ENCODE measurements around the gene MAP7. TPM values are rescaled to one million over a fixed set of nuclear protein-coding genes. Genes with fewer than 3 reads are reported as not detected.

The MAP7 gene
- polyA plus RNA-seq, 1 donor from 2014 or later = 5.1 TPM

DNA sequence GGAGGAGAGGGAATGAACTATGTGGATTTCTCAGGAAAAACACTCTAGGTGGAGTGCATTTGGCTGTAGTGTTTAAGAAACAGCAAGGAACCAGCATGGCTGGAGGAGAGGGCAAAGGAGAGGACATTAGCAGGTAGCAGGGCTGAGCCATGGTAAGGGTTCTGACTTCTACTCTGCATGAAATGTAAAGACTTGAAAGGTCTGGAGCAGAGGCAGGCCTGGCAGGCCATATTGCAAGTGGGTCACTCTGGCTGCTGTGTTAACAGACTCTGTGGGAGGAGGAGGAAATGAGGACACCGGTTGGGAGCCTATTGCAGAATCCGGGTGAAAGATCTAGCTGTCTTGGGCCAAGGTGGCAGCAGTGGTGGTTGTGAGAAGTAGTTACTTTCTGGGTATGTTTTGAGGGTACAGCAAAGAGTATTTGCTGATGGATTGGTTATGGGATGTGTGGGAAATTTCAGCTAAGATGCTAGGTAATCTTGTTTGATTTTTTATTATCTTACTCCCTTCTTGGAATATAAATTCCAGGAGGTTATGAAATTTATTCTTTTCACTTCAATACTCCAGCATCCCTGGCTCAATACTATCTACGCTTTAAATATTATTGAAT lies 144.7 kb downstream of the MAP7 start:
- no peaks in the 10 kb centered on the region for H3K27me3 ChIP-seq (ENCODE audit: insufficient read depth, low read depth, low read length)
- H4K20me1 ChIP-seq (ENCODE audit: insufficient read depth) = no peaks in the 10 kb centered on the region
- no peak overlapping the region for H3K4me2 ChIP-seq (ENCODE audit: low read length)
- no peaks in the 10 kb centered on the region for H3K9me3 ChIP-seq (ENCODE audit: low read length)
- no peaks in the 10 kb centered on the region for H3F3A ChIP-seq (ENCODE audit: insufficient read depth, low read length, poor library complexity, severe bottlenecking)
- H2AFZ ChIP-seq (ENCODE audit: low read depth, low read length) = no peak overlapping the region
- H3K9me2 ChIP-seq (ENCODE audit: insufficient read depth, low read length) = no peaks in the 10 kb centered on the region
- no peak for TF ChIP-seq POLR2AphosphoS5 (IDR thresholded peaks at IDR 0.05)
- TF ChIP-seq MXI1 (conservative IDR thresholded peaks at IDR 0.05; ENCODE audit: poor library complexity, severe bottlenecking) = no peak
- TF ChIP-seq TAF1 (IDR thresholded peaks at IDR 0.05; ENCODE audit: low read depth) = no peak
- no peak for TF ChIP-seq EP300 (conservative IDR thresholded peaks at IDR 0.05; ENCODE audit: poor library complexity, severe bottlenecking)
- no peak for TF ChIP-seq EZH2 (IDR thresholded peaks at IDR 0.05; ENCODE audit: borderline replicate concordance, insufficient read depth, low read length, poor library complexity, severe bottlenecking)
- TF ChIP-seq, protein P1, sequence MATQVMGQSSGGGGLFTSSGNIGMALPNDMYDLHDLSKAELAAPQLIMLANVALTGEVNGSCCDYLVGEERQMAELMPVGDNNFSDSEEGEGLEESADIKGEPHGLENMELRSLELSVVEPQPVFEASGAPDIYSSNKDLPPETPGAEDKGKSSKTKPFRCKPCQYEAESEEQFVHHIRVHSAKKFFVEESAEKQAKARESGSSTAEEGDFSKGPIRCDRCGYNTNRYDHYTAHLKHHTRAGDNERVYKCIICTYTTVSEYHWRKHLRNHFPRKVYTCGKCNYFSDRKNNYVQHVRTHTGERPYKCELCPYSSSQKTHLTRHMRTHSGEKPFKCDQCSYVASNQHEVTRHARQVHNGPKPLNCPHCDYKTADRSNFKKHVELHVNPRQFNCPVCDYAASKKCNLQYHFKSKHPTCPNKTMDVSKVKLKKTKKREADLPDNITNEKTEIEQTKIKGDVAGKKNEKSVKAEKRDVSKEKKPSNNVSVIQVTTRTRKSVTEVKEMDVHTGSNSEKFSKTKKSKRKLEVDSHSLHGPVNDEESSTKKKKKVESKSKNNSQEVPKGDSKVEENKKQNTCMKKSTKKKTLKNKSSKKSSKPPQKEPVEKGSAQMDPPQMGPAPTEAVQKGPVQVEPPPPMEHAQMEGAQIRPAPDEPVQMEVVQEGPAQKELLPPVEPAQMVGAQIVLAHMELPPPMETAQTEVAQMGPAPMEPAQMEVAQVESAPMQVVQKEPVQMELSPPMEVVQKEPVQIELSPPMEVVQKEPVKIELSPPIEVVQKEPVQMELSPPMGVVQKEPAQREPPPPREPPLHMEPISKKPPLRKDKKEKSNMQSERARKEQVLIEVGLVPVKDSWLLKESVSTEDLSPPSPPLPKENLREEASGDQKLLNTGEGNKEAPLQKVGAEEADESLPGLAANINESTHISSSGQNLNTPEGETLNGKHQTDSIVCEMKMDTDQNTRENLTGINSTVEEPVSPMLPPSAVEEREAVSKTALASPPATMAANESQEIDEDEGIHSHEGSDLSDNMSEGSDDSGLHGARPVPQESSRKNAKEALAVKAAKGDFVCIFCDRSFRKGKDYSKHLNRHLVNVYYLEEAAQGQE (IDR thresholded peaks at IDR 0.05; ENCODE audit: borderline replicate concordance) = no peak
- TF ChIP-seq SMC3 (conservative IDR thresholded peaks at IDR 0.05; ENCODE audit: poor library complexity) = no peak
- TF ChIP-seq, protein P2, sequence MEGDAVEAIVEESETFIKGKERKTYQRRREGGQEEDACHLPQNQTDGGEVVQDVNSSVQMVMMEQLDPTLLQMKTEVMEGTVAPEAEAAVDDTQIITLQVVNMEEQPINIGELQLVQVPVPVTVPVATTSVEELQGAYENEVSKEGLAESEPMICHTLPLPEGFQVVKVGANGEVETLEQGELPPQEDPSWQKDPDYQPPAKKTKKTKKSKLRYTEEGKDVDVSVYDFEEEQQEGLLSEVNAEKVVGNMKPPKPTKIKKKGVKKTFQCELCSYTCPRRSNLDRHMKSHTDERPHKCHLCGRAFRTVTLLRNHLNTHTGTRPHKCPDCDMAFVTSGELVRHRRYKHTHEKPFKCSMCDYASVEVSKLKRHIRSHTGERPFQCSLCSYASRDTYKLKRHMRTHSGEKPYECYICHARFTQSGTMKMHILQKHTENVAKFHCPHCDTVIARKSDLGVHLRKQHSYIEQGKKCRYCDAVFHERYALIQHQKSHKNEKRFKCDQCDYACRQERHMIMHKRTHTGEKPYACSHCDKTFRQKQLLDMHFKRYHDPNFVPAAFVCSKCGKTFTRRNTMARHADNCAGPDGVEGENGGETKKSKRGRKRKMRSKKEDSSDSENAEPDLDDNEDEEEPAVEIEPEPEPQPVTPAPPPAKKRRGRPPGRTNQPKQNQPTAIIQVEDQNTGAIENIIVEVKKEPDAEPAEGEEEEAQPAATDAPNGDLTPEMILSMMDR (IDR thresholded peaks at IDR 0.05; ENCODE audit: poor library complexity, severe bottlenecking) = no peak
- TF ChIP-seq RAD21 (conservative IDR thresholded peaks at IDR 0.05) = no peak
- H3K9ac ChIP-seq (ENCODE audit: low read length) = no peak overlapping the region
- no peaks in the 10 kb centered on the region for H3K79me2 ChIP-seq (replicated peaks; ENCODE audit: insufficient read depth, low read length)
- no peaks in the 10 kb centered on the region for H3K36me3 ChIP-seq (ENCODE audit: insufficient read depth, low read length)
- H3K4me3 ChIP-seq (ENCODE audit: low read length) = no peak overlapping the region
- no peak overlapping the region for H3K27ac ChIP-seq (ENCODE audit: low read length)

DNA sequence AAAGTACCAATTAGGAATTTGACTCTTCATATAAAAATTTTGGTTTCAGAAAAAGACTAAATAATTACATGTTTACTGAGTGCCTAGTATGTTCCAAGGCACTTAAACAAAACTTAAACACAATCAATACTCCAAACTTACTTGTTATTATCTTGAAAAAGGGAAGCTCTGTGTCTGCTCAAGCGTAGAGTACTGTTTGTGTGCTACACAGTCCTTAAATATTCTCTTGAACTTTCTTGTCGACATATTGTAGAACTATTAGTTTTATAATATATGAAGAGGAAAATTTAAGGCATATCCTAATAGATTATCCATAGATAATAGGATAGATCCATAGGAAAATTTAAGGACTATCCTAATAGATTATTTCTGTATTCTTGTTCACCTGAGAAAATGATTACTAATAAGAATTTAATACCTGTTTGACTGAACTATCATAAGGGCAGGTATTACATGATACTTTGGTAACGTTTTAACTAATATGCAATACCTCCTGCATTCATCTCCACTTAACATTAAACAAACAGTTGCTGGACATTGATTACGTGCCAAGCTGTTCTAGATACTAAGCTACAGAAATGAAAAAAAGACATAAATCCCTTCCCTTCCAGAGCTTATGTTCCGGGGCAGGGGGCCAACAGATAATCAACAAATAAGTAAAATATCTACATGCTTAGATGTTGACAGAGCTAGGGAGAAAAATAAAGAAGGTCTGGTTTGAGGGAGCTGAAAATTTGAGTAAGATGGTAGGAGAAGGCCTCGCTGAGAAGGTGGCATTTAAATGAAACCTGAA lies 145.4 kb downstream of the MAP7 start:
- no peak overlapping the region for H3K27ac ChIP-seq (ENCODE audit: low read length)
- H3K9ac ChIP-seq (ENCODE audit: low read length) = no peak overlapping the region
- H3K9me3 ChIP-seq (ENCODE audit: low read length) = no peaks in the 10 kb centered on the region
- no peaks in the 10 kb centered on the region for H3K9me2 ChIP-seq (ENCODE audit: insufficient read depth, low read length)
- H3K27me3 ChIP-seq (ENCODE audit: insufficient read depth, low read depth, low read length) = no peaks in the 10 kb centered on the region
- no peaks in the 10 kb centered on the region for H3F3A ChIP-seq (ENCODE audit: insufficient read depth, low read length, poor library complexity, severe bottlenecking)
- H3K79me2 ChIP-seq (replicated peaks; ENCODE audit: insufficient read depth, low read length) = no peaks in the 10 kb centered on the region
- no peak overlapping the region for H3K4me3 ChIP-seq (ENCODE audit: low read length)
- no peak overlapping the region for H2AFZ ChIP-seq (ENCODE audit: low read depth, low read length)
- TF ChIP-seq TAF1 (IDR thresholded peaks at IDR 0.05; ENCODE audit: low read depth) = no peak
- TF ChIP-seq EZH2 (IDR thresholded peaks at IDR 0.05; ENCODE audit: borderline replicate concordance, insufficient read depth, low read length, poor library complexity, severe bottlenecking) = no peak
- TF ChIP-seq RAD21 (conservative IDR thresholded peaks at IDR 0.05) = no peak
- TF ChIP-seq, protein P1 (IDR thresholded peaks at IDR 0.05; ENCODE audit: borderline replicate concordance) = no peak
- no peak for TF ChIP-seq POLR2AphosphoS5 (IDR thresholded peaks at IDR 0.05)
- no peak for TF ChIP-seq EP300 (conservative IDR thresholded peaks at IDR 0.05; ENCODE audit: poor library complexity, severe bottlenecking)
- TF ChIP-seq MXI1 (conservative IDR thresholded peaks at IDR 0.05; ENCODE audit: poor library complexity, severe bottlenecking) = no peak
- TF ChIP-seq, protein P2 (IDR thresholded peaks at IDR 0.05; ENCODE audit: poor library complexity, severe bottlenecking) = no peak
- TF ChIP-seq SMC3 (conservative IDR thresholded peaks at IDR 0.05; ENCODE audit: poor library complexity) = no peak
- no peak overlapping the region for H3K4me2 ChIP-seq (ENCODE audit: low read length)
- H3K36me3 ChIP-seq (ENCODE audit: insufficient read depth, low read length) = no peaks in the 10 kb centered on the region
- no peaks in the 10 kb centered on the region for H4K20me1 ChIP-seq (ENCODE audit: insufficient read depth)

All from neural cell (in vitro differentiated cells).